ENCODE results near the gene PLEKHG4B.

Gene PLEKHG4B

DNA sequence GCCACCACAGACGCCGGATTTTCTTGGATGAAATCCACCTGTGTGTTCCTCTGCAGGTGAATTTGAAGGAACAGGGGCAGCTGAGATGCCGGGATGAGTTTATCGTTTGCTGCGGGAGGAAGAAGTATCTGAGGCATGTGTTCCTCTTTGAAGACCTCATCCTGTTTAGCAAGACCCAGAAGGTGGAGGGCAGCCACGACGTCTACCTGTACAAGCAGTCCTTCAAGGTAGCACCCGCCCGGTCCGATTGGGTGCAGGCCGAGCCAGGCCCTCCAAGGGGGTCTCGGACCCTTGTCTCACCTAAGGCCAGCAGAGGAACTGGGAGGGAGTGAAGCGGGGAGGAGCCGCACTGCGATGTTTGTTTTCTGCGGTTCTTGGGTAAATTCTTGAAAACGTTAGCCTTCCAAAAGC, 80.9 kb downstream of the PLEKHG4B start:
- no peak for DNase-seq (ENCODE audit: low spot score)

- no peak for DNase-seq (ENCODE audit: low spot score)
Measured at GRCh38 chr5:173392-174290, 81.7 kb downstream of the PLEKHG4B start.

GRCh38 chr5:174291-174600, 82.3 kb downstream of the PLEKHG4B start:
- no peak for DNase-seq (ENCODE audit: low spot score)

GRCh38 chr5:174876-175465, 83.0 kb downstream of the PLEKHG4B start:
- DNase-seq (ENCODE audit: low spot score) = no peak

- no peak for DNase-seq (ENCODE audit: low spot score)
Measured at GRCh38 chr5:176296-176823, 84.4 kb downstream of the PLEKHG4B start.

- DNase-seq (ENCODE audit: low spot score) = no peak
Measured at GRCh38 chr5:178110-178509, 86.1 kb downstream of the PLEKHG4B start.

- no peak for DNase-seq (ENCODE audit: low spot score)
Measured at GRCh38 chr5:179401-179800, 87.4 kb downstream of the PLEKHG4B start.

- DNase-seq (ENCODE audit: low spot score) = no peak
Measured at GRCh38 chr5:180286-180918, 88.4 kb downstream of the PLEKHG4B start.

- DNase-seq (ENCODE audit: low spot score) = no peak
Measured at GRCh38 chr5:181160-181559, 89.2 kb downstream of the PLEKHG4B start.

GRCh38 chr5:181566-181965, 89.6 kb downstream of the PLEKHG4B start:
- no peak for DNase-seq (ENCODE audit: low spot score)

DNA sequence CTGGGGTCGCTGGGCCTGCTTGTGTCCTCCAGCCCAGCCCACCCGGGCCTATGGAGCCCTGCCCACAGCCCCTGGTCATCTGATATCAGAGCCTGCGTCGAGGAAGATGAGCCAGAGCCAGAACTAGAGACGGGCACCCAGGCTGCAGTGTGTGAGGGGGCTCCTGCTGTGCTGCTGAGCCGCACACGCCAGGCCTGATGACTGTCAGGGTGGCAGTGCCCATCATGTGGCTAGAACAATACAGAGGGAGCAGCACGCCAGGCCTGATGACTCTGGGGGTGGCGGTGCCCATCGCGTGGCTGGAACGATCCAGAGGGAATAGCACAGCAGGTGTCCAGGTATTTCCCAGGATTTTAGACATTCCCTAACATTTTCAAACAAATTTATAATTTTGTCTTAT, 90.2 kb downstream of the PLEKHG4B start:
- DNase-seq (ENCODE audit: low spot score) = no peak

GRCh38 chr5:184471-184870, 92.5 kb downstream of the PLEKHG4B start:
- no peak for DNase-seq (ENCODE audit: low spot score)

- DNase-seq (ENCODE audit: low spot score) = no peak
Measured at GRCh38 chr5:185095-186070, 93.4 kb downstream of the PLEKHG4B start.

GRCh38 chr5:186091-187041, 94.4 kb downstream of the PLEKHG4B start:
- no peak for DNase-seq (ENCODE audit: low spot score)

GRCh38 chr5:187042-187431, 95.1 kb downstream of the PLEKHG4B start:
- no peak for DNase-seq (ENCODE audit: low spot score)

GRCh38 chr5:187617-188451, 95.9 kb downstream of the PLEKHG4B start:
- no peak for DNase-seq (ENCODE audit: low spot score)

DNA sequence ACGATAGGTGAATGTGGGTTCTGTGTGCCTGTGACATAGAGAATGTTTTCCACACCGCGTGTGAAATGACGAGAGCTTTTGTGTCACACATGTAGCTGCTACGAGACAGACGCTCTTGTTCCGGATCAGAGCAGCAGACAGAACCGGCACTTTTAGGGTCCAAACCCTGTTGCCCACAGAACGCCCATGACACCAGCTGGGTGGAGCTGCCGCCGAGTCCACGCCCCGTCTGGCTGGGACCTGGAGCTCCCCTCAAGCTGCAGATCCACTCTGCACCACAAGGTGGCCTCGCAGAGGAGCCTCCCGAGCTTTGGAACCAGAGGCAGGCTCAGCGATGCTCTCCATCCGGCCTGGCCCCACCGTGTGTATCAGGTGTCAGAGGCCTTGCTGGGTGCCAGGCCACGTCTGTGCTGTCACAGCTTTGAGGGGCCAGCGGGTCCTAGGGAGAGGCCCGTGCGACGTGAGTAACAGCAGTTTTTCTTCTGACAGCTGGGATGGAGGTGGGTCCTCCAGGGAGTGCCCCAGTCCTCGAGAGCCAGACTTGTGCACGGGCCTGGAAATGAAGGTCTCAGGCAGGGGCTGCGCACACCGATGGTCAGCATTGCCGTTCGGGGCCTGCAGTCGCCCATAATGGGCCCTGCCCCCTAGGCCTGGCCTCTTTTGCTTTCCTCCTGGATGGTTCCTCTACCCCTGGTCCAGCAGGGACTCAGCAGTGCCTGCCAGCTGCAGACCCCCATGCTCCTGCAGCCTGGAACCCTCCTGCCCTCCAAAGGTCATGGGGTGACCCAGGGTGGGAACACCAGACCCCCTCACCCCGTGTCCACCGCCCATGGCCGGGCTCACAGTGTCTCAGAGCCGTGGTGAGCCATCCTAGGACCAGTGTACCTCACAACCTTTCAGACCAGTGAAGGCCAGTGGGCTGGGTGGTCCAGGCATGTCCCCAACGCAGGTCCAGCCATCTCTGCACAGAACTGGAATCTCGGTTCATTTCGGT, 96.8 kb downstream of the PLEKHG4B start:
- peak; percentile 97 for DNase-seq (ENCODE audit: low spot score)

DNA sequence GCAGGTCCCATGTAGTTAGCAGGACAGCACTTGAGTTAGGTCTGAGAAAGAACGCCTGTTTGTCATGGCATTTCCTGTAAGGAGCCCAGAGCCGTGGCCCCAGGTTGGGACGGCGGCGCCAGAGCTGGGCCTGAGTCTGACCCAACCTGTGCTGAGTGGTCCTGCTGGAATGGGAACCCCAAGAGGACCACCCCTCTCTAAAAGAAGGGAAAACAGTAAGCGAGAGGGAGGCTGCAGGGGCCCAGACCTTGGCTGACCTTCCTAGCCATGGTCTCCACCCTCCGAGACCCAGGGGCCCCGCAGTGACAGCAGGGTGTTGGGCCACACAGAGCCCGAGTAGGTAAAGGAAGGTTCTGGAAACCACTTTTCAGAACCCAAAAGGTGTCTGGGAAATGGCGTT, 97.5 kb downstream of the PLEKHG4B start:
- DNase-seq (ENCODE audit: low spot score) = no peak

DNA sequence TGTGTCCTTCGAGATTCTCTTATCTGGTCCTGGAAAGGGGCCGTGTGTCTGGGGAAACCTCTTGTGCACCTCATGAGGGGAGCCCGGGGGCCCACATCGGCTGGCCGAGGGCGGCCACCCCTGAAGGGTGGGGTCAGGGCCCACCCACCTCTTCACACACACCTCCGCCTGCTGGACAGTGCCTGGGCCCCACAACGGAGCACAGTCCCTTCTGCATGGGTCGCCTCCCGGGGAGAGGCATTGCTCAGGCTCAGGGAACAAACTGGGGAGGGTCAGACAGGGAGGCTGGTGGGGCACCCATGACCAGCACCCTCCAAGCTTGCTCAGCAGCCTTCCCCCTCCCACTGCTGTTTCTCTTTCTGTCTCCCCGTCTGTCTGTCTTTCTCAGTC, 98.0 kb downstream of the PLEKHG4B start:
- no peak for DNase-seq (ENCODE audit: low spot score)
